Testis (tissue), 2 donors: ENCODE data around the gene RILP.

ENCODE experiments used
- CTCF ChIP-seq, 3 experiments: fragments of 450-650 bp in 2 of 3; fragments of 200-600 bp in 1 of 3; sonication (generic) in 1 of 3; IDR thresholded peaks; one replicate each; pipeline ENCODE4 v1.5.1; 2016 to 2019; ENCODE audit warnings: antibody characterized with exemption in 3 of 3, mild to moderate bottlenecking in 2 of 3, moderate library complexity in 1 of 3
- POLR2A ChIP-seq: fragments of 450-650 bp; IDR thresholded peaks from one replicate; pipeline ENCODE4 v1.6.1; 2017; ENCODE audit warnings: antibody characterized with exemption, mild to moderate bottlenecking, moderate library complexity

- no peak for TF ChIP-seq CTCF (IDR thresholded peaks at IDR 0.05)
- no peak for TF ChIP-seq POLR2A
Observed at GRCh38 chr17:1676401-1676800, 26.7 kb upstream of the RILP start.
